ENCODE results near the gene SH3D19. TPM values are rescaled to one million over a fixed set of nuclear protein-coding genes. Genes with fewer than 3 reads are reported as not detected.
"Not testable (repeated sequence)": the region's sequence is repeated elsewhere in the genome, so short reads cannot be mapped to it uniquely, and the experiment has no call there.

Gene SH3D19
- total RNA-seq, 4 donors from 2014 or later: 117 to 201 (median 130) TPM

DNA sequence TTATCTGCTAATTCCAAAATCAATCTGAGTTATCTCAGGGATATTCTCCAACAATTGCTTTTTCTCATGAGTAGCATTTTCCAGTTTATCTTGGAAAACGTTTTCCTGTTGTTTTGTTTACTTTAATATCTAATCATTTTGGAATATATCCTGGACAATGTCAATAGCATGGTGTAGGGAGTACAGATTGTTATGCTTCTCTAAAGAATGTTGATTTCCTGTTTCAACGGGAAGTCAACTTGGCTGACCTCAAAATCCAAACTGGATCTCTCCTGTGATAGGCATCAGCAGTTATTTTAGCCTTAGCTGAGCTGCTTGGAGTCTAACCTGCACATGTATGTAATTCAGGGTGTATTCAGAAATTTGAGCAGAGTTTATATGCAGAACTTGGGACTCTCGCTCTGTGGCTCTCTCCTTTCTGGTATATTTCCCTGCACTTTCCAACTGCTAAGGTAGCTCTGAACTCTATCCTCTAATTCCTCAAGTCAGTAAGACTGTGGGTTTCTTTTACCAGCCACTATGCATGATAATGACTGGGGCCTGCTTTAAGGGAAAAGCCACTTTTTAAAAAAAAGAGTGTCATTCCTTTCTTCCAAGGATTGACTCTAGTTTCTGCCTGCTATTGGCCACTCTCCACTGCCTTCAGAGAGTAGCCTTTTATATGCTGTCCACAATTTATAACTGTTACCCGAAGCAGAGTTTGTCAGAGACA, 40.7 kb downstream of the SH3D19 start:
- in situ Hi-C loops (cut with MboI; ENCODE audit: low pct_ligation_motif_present in 1 of 4, low pct_unique_long_range_greater_than_20kb in 1 of 4, low sequenced_read_pairs in 3 of 4): no loop called here
- Histone ChIP-seq H3K9me3 (no peaks in the 10 kb centered on the region), H3K27ac (no peak overlapping the region), H3K4me3 (no peak overlapping the region), H3K27me3 (no peaks in the 10 kb centered on the region), H3K4me1 (peaks cover 0 to 9% (median 0%) of the 10 kb centered on the region in 4 donors), H3K36me3 (no peaks in the 10 kb centered on the region)
- WGBS, 2 donors (ENCODE audit: low coverage in 1 of 2): 45 to 46% methylated on average over 3 to 4 of the region's 4 CpGs
- intact Hi-C loops (cut with DNase I; ENCODE audit: low total_unique reads): no loop called here
- TF ChIP-seq EP300 (IDR thresholded peaks at IDR 0.05; ENCODE audit: low read depth): no peak
- TF ChIP-seq POLR2AphosphoS5 (IDR thresholded peaks at IDR 0.05): no peak
- TF ChIP-seq, protein P1, sequence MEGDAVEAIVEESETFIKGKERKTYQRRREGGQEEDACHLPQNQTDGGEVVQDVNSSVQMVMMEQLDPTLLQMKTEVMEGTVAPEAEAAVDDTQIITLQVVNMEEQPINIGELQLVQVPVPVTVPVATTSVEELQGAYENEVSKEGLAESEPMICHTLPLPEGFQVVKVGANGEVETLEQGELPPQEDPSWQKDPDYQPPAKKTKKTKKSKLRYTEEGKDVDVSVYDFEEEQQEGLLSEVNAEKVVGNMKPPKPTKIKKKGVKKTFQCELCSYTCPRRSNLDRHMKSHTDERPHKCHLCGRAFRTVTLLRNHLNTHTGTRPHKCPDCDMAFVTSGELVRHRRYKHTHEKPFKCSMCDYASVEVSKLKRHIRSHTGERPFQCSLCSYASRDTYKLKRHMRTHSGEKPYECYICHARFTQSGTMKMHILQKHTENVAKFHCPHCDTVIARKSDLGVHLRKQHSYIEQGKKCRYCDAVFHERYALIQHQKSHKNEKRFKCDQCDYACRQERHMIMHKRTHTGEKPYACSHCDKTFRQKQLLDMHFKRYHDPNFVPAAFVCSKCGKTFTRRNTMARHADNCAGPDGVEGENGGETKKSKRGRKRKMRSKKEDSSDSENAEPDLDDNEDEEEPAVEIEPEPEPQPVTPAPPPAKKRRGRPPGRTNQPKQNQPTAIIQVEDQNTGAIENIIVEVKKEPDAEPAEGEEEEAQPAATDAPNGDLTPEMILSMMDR (IDR thresholded peaks at IDR 0.05): no peak
- no peak for TF ChIP-seq POLR2A (IDR thresholded peaks at IDR 0.05)
- no peak for DNase-seq

DNA sequence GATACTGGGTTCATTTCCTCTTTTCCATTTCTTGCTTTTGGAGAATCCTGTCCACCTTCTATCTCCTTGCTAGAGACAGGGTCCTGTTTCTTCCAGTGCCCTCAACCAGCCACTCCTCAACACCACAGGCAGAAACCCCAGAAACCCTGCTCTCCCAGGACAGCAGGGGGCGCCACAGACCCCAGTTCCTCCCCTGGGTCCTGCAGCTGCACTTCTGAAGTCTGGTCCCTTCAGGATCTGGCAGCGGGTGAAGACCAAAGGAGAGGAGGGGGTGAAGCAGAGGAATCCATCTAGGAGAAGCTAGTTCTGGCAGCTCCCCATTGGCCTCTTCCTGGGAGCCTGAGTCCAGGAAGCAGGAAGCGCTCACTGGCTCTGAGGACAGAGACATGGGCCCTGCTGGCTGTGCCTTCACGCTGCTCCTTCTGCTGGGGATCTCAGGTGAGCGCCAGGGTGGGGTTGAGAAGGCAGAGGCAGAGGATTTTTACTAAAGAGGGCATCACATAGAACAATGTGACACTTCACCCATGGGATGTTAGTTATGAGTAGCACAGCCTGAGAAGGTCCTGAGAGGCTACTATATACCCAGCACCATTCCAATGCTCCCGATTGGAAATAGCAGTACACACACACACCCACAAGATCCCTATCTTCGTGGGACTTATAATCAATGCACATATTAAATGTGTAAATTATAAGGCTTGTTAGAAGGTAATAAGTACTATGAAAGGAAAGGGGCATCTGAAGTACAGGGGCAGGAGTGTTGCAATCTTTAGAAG, 48.4 kb downstream of the SH3D19 start, which contains the start of gene PRSS48:
TSS of gene PRSS48 (plus strand) at position 375 of the 776 bp plus-strand sequence. CDS start at position 387, 12 bp downstream.
- no peak within 1 kb of the TSS for H3K4me3 ChIP-seq
- H3K27ac ChIP-seq: no peak within 1 kb of the TSS
- peaks cover 0 to 19% (median 5%) of the 10 kb centered on the region in 4 donors for H3K4me1 ChIP-seq
- no peaks in the 10 kb centered on the region for H3K27me3 ChIP-seq
- 57% methylated on average over 7 of the region's 7 CpGs; no CpG with 5 or more reads in 1 of the 2 donors for WGBS, 2 donors (ENCODE audit: low coverage in 1 of 2)
- TF ChIP-seq, protein P1 (IDR thresholded peaks at IDR 0.05): peak; percentile 59 to 78 (median 70)
- no peak for TF ChIP-seq EP300 (IDR thresholded peaks at IDR 0.05; ENCODE audit: low read depth)
- no peaks in the 10 kb centered on the region for H3K36me3 ChIP-seq
- in situ Hi-C loops (cut with MboI; ENCODE audit: low pct_ligation_motif_present in 1 of 4, low pct_unique_long_range_greater_than_20kb in 1 of 4, low sequenced_read_pairs in 3 of 4): no loop called here
- intact Hi-C loops (cut with DNase I; ENCODE audit: low total_unique reads): loop anchor here (10.0 kb wide), 1 partner anchor 88 kb away; no protein-coding TSS in a partner anchor
- DNase-seq: peak; percentile 77
- H3K9me3 ChIP-seq: no peaks in the 10 kb centered on the region

DNA sequence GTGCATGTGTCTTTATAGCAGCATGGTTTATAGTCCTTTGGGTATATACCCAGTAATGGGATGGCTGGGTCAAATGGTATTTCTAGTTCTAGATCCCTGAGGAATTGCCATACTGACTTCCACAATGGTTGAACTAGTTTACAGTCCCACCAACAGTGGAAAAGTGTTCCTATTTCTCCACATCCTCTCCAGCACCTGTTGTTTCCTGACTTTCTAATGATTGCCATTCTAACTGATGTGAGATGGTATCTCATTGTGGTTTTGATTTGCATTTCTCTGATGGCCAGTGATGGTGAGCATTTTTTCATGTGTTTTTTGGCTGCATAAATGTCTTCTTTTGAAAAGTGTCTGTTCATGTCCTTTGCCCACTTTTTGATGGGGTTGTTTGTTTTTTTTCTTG, 56.5 kb downstream of the SH3D19 start:
- DNase-seq; H3K27me3 ChIP-seq; intact Hi-C loops (cut with DNase I; ENCODE audit: low total_unique reads); H3K27ac ChIP-seq; H3K9me3 ChIP-seq; H3K36me3 ChIP-seq; H3K4me3 ChIP-seq: not testable (repeated sequence)
- H3K4me1 ChIP-seq: peaks cover 0 to 14% (median 0%) of the 10 kb centered on the region in 4 donors
- in situ Hi-C loops (cut with MboI; ENCODE audit: low pct_ligation_motif_present in 1 of 4, low pct_unique_long_range_greater_than_20kb in 1 of 4, low sequenced_read_pairs in 3 of 4): loop anchor here in 1 of 4 donors (25.0 kb wide), 1 partner anchor 93 kb away; no protein-coding TSS in a partner anchor

DNA sequence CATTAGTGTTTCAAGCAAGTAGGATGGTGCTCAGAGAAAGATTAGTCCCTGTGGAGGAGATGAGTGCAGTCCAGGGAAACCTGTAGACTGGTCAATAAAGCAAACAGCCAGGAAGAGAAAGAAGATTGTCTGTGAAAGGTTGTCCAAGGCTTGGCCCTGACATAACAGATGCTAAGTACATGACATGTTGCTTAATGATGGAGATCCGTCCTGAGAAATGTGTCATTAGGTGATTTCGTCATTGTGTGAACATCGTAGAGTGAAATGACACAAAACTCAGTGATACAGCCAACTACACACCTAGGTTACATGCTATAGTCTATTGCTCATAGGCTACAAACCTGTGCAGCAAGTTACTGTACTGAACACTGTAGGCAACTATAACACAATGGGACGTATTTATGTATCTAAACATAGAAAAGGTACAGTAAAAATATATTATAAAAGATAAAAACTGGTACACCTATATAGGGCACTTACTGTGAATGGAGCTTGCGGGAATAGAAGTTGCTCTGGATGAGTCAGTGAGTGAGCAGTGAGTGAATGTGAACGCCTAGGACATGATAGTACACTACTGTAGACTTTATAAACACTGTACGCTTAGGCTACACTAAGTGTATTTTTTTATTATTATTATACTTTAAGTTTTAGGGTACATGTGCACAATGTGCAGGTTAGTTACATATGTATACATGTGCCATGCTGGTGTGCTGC, 57.4 kb downstream of the SH3D19 start:
- in situ Hi-C loops (cut with MboI; ENCODE audit: low pct_ligation_motif_present in 1 of 4, low pct_unique_long_range_greater_than_20kb in 1 of 4, low sequenced_read_pairs in 3 of 4): loop anchor here in 1 of 4 donors (25.0 kb wide), 1 partner anchor 94 kb away; no protein-coding TSS in a partner anchor
- Histone ChIP-seq H3K36me3 (no peaks in the 10 kb centered on the region), H3K27me3 (no peaks in the 10 kb centered on the region), H3K9me3 (no peaks in the 10 kb centered on the region), H3K4me1 (peaks cover 0 to 12% (median 0%) of the 10 kb centered on the region in 4 donors), H3K4me3 (no peak overlapping the region), H3K27ac (no peak overlapping the region)
- WGBS, 2 donors (ENCODE audit: low coverage in 1 of 2): 74 to 86% methylated on average over 6 to 7 of the region's 7 CpGs
- no peak for TF ChIP-seq POLR2AphosphoS5 (IDR thresholded peaks at IDR 0.05)
- no peak for TF ChIP-seq POLR2A (IDR thresholded peaks at IDR 0.05)
- TF ChIP-seq, protein P1 (IDR thresholded peaks at IDR 0.05): no peak
- no peak for TF ChIP-seq EP300 (IDR thresholded peaks at IDR 0.05; ENCODE audit: low read depth)
- DNase-seq: no peak
- intact Hi-C loops (cut with DNase I; ENCODE audit: low total_unique reads): no loop called here

All from transverse colon (tissue), 4 donors.